SKM-1 treated with dmso at 0.1 percent for 144 hours (cell line): ENCODE measurements around the gene TXNDC15.
"Not testable (repeated sequence)": the region's sequence is repeated elsewhere in the genome, so short reads cannot be mapped to it uniquely, and the experiment has no call there.

ENCODE experiments used
- DNase-seq: peaks from one replicate; lab custom pipeline; 2025; ENCODE audit not compliant: unreplicated experiment; lab: John Stamatoyannopoulos, UW

TXNDC15 gene

DNA sequence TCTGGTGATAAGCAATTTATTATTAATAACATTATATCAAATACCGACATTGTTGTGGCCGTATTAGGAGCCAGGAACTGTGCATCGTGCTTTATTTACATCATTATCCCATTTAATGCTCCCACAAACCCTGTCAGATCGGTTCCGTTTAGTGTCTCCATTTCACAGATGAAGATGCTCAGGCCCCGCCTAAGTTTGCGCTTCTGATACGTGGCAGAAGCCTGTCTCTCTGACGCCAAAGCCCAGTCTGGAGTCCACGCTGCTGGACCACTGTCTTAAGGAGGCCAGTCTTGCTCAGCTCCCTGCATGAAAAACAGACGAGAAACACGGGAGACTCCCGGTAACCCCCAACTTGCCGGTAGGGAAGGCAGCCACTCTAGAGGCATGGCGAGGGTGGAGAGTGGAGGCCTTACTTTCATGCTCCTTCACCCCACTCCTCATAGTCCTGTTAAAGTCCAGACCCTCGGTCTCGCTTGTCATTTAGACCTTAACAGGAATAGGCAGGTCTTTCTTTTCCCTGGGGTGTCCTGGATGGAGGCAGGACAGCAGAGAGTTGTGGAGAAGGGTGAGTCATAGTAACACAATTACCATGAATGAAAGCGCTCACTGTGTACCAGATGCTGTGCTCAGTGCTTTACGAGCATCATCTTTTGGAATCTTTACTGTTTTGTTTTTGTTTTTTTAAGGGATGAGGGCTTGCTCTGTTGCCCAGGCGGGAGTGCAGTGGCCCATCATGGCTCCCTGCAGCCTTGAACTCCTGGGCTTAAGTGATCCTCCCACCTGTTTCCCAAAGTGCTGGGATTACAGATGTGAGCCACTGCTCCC, 872 bp downstream of the TXNDC15 start:
- DNase-seq, result no peak

DNA sequence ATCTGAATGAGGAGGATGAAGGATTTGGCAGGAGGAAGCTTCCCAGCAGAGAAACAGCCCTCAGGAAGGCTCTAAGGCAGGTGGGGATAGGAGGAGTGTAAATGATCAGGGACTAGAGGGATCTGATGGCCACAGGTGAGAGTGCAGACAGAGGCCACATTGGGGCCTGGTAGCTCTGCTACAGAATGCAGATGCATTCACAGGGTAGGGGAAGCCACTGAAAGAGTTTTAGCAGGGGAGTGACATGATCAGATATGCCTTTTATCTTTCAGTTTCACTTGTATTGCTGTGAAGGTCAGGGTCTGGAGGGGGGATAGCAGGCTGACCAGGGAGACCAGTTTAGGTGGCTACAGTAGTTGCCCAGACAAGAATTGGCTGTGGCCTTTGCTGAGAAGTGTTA, 3.0 kb downstream of the TXNDC15 start:
- DNase-seq, result no peak

DNA sequence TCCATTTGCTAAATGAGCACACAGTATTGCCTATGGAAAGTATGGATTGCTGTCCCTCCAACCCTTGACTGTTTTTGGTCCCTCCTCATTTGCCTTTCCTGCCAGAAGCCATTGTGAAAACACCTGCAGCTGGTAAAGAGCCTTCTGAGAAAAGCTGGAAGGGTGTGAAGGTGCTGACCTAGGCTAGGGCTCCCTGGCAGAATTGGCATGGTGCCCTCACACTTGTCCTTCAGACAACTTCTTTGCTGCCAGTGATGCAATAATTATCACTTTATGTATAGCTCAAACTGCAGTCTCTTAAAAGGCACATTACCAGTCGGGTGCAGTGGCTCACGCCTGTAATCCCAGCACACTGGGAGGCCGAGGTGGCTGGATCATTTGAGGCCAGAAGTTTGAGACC, 4.2 kb downstream of the TXNDC15 start:
- no peak for DNase-seq

DNA sequence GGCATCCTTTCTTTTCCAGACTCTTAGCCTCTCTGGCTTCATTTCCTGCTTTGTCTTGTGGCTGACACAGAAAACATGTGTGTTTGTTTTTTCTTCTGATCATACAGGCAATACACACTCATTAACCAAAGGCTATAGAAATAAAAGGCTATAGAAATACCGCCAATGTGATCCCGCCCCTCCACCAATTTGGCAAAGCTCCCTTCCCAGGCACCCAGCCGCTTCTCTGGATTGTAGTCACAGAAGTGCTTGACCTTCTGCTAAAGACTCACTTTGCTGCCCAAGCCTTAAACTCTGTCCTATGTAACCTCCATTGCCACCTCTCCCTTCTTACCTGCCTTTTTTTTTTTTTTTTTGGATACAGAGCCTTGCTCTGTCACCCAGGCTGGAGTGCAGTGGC, 5.3 kb downstream of the TXNDC15 start:
- no peak for DNase-seq

DNA sequence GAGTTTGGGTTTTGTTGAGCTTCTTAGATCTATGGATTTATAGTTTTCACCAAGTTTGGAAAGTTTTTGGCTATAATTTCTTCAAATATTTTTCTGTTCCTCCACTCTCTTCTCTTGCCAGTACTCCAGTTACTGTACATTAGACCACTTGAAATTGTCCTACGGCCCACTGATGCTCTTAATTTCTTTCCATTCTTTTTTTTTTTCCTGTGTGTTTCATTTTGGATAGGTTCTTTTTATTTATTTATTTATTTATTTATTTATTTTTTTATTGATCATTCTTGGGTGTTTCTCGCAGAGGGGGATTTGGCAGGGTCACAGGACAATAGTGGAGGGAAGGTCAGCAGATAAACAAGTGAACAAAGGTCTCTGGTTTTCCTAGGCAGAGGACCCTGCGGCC, 6.8 kb downstream of the TXNDC15 start:
- DNase-seq, result not testable (repeated sequence)

DNA sequence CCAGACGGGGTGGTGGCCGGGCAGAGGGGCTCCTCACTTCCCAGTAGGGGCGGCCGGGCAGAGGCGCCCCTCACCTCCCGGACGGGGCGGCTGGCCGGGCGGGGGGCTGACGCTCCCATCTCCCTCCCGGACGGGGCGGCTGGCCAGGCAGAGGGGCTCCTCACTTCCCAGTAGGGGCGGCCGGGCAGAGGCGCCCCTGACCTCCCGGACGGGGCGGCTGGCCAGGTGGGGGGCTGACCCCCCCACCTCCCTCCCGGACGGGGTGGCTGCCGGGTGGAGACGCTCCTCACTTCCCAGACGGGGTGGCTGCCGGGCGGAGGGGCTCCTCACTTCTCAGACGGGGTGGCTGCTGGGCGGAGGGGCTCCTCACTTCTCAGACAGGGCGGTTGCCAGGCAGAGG, 7.5 kb downstream of the TXNDC15 start:
- not testable (repeated sequence) for DNase-seq

DNA sequence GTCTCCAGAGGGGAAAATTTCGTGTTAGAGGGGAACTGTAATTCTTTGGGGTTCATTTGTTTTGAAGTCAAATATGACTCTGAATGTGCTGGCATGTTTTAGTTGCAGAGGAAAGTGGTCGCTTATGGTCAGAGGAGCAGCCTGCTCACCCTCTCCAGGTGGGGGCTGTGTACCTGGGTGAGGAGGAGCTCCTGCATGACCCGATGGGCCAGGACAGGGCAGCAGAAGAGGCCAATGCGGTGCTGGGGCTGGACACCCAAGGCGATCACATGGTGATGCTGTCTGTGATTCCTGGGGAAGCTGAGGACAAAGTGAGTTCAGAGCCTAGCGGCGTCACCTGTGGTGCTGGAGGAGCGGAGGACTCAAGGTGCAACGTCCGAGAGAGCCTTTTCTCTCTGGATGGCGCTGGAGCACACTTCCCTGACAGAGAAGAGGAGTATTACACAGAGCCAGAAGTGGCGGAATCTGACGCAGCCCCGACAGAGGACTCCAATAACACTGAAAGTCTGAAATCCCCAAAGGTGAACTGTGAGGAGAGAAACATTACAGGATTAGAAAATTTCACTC, 13.5 kb downstream of the TXNDC15 start:
- no peak for DNase-seq

DNA sequence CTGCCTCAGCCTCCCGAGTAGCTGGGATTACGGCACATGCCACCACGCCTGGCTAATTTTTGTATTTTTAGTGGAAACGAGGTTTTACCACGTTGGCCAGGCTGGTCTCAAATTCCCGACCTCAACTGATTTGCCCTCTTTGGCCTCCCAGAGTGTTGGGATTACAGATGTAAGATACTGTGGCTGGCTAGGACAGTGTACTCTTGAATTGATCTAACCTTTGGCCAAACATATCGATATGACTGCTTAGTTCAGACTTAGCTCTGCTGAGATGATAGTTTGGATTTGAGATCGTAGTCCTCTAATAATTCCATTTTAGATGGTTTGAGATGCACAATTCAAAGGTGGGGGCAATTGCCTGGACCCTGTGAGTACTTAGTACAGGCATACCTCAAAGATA, 15.2 kb downstream of the TXNDC15 start:
- DNase-seq, result no peak

DNA sequence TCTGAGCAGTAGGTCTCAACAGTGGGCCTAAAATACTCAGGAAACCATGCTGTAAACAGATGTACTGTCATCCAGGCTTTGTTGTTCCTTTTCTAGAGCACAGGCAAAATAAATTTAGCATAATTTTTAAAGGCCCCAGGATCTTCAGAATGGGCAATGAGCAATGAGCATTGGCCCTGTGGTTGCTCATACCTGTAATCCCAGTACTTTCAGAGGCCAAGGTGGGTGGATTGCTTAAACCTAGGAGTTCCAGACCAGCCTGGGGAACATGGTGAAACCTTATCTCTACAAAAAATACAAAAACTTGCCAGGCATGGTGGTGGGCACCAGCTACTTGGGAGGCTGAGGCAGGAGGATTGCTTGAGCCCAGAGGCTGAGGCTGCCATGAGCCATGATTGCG, 17.3 kb downstream of the TXNDC15 start:
- no peak for DNase-seq

DNA sequence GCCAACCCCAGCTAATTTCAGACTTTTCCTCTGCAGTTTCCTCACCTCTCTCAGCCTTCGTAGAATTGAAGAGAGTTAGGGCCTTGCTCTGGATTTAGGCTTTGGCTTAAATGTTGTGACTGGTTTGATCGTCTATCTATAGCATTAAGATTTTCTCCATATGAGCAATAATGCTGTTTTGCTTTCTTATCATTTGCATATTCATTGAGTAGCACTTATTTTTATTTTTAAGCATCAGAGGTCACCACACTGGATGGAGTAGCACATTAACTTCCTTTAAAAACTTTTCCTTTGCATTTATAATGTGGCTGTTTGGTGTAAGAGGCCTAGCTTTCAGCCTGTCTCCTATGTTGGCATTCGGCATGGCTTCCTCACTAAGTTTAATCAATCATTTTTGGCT, 18.1 kb downstream of the TXNDC15 start:
- no peak for DNase-seq

DNA sequence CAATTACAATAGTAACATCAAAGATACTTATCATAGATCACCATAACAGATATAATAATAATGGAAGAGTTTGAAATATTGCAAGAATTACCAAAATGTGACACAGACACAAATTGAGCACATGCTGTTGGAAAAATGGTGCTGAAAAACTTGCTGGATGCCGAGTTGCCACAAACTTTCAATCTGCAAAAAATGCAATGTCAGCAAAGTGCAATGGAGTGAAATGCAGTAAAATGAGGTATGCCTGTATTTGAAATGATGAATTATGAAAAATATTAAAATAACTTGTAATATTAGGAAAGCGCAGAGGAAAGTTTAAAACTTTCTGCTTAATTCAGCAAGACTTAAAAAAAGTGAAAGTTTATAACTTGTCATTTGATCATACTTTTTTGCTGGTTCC, 18.8 kb downstream of the TXNDC15 start:
- DNase-seq, result no peak

DNA sequence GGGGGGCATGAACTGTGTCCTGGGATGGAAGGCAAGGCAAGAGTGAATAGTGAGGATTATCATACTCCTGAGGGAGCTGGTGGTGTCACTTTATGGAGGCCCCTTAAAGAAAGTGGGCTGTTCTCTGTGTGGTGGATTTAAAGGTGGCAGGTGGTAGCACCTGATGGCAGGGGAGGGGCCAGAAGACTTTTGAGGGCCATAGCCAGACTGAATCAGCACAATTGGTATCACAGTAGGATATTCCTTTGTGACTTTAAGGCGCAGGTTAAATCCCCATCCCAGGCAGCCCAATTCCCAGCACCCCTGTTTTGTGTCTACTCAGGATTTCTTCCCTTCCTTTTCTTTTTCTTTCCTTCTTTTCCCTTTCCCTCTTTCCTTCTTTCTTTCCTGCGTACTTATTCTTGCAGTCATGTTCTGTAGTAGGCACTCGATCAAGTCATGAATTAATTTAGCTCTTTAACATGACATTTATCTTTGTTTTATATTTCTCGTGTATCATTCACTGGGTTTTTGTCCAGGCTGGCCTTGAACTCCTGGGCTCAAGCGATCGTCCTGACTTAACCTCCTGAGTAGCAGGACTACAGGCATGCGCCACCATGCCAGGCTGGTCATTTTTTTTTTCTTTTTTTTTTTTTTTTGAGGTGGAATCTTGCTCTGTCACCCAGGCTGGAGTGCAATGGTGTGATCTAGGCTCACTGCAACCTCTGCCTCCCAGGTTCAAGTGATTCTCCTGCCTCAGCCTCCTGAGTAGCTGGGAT, 19.8 kb downstream of the TXNDC15 start:
- DNase-seq, result no peak

DNA sequence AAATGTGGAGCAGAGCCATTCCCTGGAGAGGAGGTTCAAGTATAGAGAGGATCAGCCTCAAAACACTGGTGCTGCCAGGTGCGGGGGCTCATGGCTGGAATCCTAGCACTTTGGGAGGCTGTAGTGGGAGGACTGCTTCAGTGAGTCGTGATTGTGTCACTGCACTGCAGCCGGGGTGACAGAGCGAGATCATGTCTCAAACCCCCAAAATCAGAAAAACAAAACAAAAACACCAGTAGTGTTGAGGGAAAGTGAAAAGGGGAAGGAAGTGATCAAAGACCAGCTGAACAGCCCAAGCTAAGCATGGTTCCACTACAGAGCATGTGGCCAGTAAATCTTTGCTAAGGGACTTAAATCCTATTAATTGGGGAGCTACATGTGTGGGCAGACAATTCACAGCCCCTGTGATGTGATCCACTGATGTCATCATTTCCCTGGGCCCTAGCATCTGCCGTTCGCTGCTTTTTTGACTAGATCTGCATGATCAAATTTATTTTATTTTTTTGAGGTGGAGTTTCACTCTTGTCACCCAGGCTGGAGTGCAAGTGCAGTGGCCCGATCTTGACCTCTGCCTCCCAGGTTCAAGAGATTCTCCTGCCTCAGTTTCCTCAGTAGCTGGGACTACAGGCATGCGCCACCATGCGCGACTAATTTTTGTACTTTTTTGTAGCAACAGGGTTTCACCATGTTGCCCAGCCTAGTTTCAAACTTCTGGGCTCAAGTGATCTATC, 28.1 kb downstream of the TXNDC15 start:
- peak; percentile 38 for DNase-seq

DNA sequence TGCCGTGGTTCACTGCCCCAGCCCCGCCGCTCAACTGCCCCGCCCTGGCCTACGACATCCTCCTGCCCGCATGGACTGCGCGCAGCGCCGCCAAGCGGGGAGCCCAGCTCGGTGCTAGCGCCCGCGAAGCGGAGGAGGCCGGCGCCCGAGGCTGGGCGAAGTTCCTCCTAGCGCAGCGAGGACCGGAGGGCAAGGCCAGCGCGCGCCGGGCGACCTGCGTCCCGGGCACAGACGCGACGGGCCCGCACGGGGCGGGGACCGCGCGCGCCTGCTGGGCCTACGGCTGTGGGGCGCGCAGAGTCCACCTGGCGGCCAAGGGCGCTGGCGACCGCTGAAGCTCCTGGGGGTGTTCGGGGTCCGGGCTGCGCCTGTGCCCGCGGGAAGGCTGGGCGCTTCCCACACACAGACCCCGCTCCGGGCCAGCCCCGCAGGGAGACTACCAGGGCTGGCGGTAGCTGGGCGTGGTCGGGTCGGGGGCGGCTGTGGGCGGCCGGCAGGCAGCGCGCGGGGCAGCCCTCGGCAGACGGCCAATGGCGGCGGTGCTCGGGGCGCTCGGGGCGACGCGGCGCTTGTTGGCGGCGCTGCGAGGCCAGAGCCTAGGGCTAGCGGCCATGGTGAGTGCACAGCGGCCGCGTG, 30.6 kb downstream of the TXNDC15 start, which contains the start of gene PCBD2:
TSS of gene PCBD2 (plus strand) at position 522 of the 636 bp plus-strand sequence. CDS start at position 531, 9 bp downstream.
- DNase-seq, result peak; percentile 93

DNA sequence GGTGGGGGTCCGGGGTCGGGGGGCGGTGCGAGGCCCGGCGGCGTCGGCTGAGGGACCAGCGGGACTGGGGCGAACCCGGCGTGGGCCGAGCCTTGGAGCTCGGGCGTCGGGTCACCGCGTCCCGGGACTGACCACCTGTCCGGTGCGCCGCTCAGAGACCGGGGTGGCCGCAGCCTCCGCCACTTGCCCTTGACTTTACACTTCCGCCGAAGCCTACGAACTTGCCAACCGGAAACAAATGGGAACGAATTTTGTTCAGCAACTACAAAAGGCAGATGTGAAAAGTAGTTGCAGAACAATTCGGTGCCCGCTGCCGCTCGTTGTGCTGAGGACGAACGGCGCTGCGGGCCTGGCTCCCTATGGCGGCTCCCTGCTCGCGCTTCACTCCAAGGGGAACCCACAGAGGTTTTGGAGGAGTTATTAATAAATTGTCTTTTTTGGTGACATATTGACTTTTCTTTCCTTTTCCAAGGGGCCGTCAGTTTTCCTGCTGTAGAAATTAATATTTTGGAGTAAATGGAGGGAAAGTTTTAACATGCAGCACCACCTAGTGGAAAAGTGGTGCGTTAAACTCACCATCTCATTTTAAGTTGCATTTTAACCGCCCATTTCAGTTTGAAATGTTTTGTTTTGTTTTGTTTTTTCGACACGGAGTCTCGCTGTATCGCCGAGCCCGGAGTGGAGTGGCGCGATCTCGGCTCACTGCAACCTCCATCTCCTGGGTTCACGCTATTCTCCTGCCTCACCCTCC, 31.2 kb downstream of the TXNDC15 start:
- DNase-seq, result peak; percentile 69

DNA sequence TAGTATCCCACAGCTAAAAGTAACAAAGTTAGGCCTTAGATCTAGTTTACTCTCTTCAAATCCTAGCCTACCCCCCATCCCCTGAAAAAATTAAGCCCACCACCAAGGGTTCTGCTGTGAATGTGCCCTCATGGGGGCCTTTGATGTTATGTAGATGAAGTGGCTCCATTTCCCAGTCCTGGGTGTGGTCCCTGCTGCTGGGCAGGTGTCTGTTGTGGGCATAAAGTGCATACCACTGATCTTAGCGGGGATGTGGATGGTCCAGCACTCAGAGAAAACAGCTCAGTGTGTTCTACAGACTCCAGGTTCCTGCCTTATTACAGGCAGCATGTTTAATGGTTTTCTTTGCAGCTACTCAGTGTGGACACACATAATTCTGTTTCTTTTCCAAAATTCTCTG, 32.6 kb downstream of the TXNDC15 start:
- no peak for DNase-seq

DNA sequence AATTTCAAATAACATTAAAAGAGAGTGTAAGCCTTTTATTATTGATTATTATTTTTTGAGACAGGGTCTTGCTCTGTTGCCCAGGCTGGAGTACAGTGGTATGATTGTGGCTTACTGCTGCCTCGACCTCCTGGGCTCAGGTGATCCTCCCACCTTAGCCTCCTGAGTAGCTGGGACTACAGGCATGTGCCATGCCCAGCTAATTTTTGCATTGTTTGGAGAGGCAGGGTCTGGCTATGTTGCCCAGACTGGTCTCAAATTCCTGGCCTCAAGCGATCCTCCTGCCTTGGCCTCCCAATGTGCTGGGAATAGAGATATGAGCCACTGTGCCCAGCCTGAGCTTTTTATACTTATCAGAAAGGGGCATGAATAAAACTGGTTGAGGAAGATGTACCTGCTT, 36.6 kb downstream of the TXNDC15 start:
- DNase-seq, result not testable (repeated sequence)

DNA sequence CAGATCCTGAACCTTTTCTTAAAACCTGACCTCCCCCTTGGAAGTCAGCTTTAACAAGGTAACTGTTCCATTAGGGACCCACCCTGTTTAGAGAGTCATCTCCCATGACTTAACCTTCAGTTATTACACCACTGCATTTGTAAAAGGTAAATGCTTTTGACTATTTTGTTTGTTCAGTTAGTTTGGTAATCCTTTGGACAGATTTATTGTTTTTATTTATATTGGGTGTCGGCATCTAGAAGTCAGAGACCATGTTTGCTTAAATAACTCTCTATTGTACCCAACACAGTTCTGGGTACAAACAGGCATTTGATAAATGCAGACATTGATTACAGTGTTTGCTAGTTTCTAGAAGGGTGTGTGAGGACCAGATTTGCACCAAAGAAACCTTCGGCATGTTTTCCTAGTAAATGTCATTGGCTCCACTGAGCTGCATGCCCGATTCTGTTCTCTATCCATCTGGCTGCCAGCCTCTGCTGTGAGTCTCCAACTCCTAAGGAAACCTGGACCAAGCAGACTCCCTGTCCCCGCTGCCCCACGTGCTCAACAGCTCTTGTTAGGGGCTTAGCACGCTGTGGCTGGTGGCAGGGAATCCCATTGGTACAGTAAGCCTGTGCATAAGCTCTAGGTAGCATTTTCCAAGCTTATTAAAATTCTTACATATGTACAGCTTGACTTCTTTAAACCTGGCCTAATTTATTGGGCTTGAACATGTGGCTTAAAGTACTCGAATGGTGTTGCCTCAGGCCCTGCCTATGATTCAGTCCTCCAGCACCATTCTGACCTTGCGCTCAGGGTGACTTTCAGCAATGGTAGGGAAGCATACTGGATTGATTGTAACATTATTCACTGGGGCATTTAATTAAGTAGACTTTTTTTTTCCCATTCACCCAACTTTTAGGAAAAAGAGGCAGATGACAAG, 37.4 kb downstream of the TXNDC15 start:
- no peak for DNase-seq

DNA sequence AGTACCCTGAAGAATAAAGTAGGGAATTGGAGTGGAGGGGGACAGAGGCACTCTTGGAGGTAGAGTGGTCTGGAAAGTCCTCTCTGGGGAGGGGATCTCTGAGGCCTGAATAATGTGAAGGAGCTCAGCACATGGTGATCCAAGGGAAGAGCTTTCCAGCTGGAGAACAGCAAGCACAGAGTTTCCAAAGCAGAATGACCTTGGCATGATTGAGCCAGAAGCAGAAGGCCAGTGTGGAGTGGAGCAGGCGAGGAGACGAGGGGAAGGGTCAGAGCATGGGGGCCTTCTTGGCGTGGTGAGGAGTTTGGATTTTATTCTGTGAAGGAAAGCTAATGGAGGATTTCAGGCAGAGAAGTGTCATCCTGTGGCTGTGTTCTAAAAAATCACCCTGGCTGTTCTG, 39.1 kb downstream of the TXNDC15 start:
- no peak for DNase-seq
